Endothelial cell of umbilical vein (primary cell): ENCODE measurements around the gene ZNF496. TPM values are rescaled to one million over a fixed set of nuclear protein-coding genes. Genes with fewer than 3 reads are reported as not detected.

Experiments used
- BruUV-seq: library from RNA; stranded (reverse); fragments of 400-500 nt; replicated peaks from 2 replicates; lab custom pipeline; 2021; lab: Mats Ljungman, UMichigan
- CTCF ChIA-PET: fragments of 300-600, 350-600 bp; sonication (Branson Sonifier 250); formaldehyde crosslinking; loops from one replicate; lab custom pipeline; 2021; ENCODE audit warnings: antibody characterized with exemption, inconsistent platforms; lab: Charles Lee
- POLR2A ChIA-PET: fragments of 300-600, 350-600 bp; sonication (Branson Sonifier 250); formaldehyde crosslinking; loops from one replicate; lab custom pipeline; 2021; ENCODE audit warnings: antibody characterized with exemption, inconsistent platforms; lab: Charles Lee
- DNase-seq: peaks from one replicate; pipeline ENCODE4 v3.0.0-alpha.2; 2011; ENCODE audit warnings: low read depth, low spot score
- FAIRE-seq: peaks from 2 replicates; lab custom pipeline; 2011; peaks lifted over from hg19 to GRCh38; lab: Jason Lieb, UNC
- H2AFZ ChIP-seq: 2 replicates; pipeline ENCODE4 v1.6.0; 2012; ENCODE audit warnings: low read depth, low read length, control low read depth, inconsistent platforms
- H3K27ac ChIP-seq: 2 replicates; pipeline ENCODE4 v1.5.1; 2011; ENCODE audit warnings: low read depth, mild to moderate bottlenecking, control low read depth, low read length, moderate library complexity; ENCODE audit not compliant: insufficient read depth
- H3K27me3 ChIP-seq, 2 experiments: 2 replicates each; pipeline versions ENCODE4 v1.6.0 to v1.6.1; 2011; ENCODE audit warnings: low read length in 2 of 2, mixed read lengths in 1 of 2; ENCODE audit not compliant: control insufficient read depth in 2 of 2, insufficient read depth in 2 of 2
- H3K36me3 ChIP-seq, 2 experiments: 2 replicates in 1 of 2; 3 replicates in 1 of 2; pipeline ENCODE4 v1.5.1; 2011; ENCODE audit warnings: low read length in 2 of 2, mild to moderate bottlenecking in 1 of 2, moderate library complexity in 1 of 2; ENCODE audit not compliant: control insufficient read depth in 2 of 2, insufficient read depth in 2 of 2; ENCODE audit errors: extremely low read depth in 1 of 2
- H3K4me1 ChIP-seq: 3 replicates; pipeline ENCODE4 v1.5.1; 2011; ENCODE audit warnings: mild to moderate bottlenecking, low read length; ENCODE audit not compliant: control insufficient read depth, insufficient read depth; ENCODE audit errors: extremely low read depth
- H3K4me2 ChIP-seq: 2 replicates; pipeline ENCODE4 v1.6.1; 2011; ENCODE audit warnings: low read length, control low read depth, mixed read lengths; ENCODE audit not compliant: insufficient read depth
- H3K4me3 ChIP-seq, 3 experiments: fragments of 200-600 bp in 1 of 3; sonication (generic), shearing (Covaris generic) in 1 of 3; replicated peaks in 1 of 3; 2 replicates each; pipeline ENCODE4 v1.5.1; 2011 to 2016; ENCODE audit warnings: control low read depth in 3 of 3, low read length in 3 of 3, mild to moderate bottlenecking in 2 of 3, inconsistent platforms in 1 of 3, low read depth in 1 of 3, moderate library complexity in 1 of 3; ENCODE audit not compliant: insufficient read depth in 1 of 3
- H3K79me2 ChIP-seq: 2 replicates; pipeline ENCODE4 v1.6.0; 2012; ENCODE audit warnings: low read length, inconsistent platforms; ENCODE audit not compliant: control insufficient read depth, insufficient read depth
- H3K9ac ChIP-seq: replicated peaks from 2 replicates; pipeline ENCODE3; 2011; ENCODE audit warnings: low read length, control low read depth; ENCODE audit not compliant: insufficient read depth; ENCODE audit errors: extremely low read depth
- H3K9me1 ChIP-seq: replicated peaks from 3 replicates; pipeline ENCODE4 v1.6.0; 2011; ENCODE audit warnings: mild to moderate bottlenecking, low read length; ENCODE audit not compliant: control insufficient read depth, insufficient read depth; ENCODE audit errors: extremely low read depth
- H3K9me3 ChIP-seq: replicated peaks from 2 replicates; pipeline ENCODE4 v1.5.1; 2012; ENCODE audit warnings: low read length, inconsistent platforms; ENCODE audit not compliant: control insufficient read depth, insufficient read depth
- H4K20me1 ChIP-seq: replicated peaks from 2 replicates; pipeline ENCODE3; 2011; ENCODE audit warnings: mild to moderate bottlenecking, low read length; ENCODE audit not compliant: control insufficient read depth, insufficient read depth; ENCODE audit errors: extremely low read depth
- FOS ChIP-seq: IDR thresholded peaks from 2 replicates; pipeline ENCODE4 v1.6.1; 2011; ENCODE audit warnings: mild to moderate bottlenecking, low read length, moderate library complexity, borderline replicate concordance; ENCODE audit not compliant: insufficient read depth
- GATA2 ChIP-seq: IDR thresholded peaks from 2 replicates; pipeline ENCODE4 v1.7.0; 2011; ENCODE audit warnings: low read depth, mild to moderate bottlenecking, moderate library complexity, mixed read lengths, low read length; ENCODE audit not compliant: insufficient read length, insufficient read depth
- JUN ChIP-seq: IDR thresholded peaks from 2 replicates; pipeline ENCODE4 v1.6.1; 2011; ENCODE audit warnings: borderline replicate concordance, low read depth; ENCODE audit not compliant: insufficient read length, insufficient read depth
- dilution Hi-C: fragments of 300-500 bp; cut with MboI; formaldehyde crosslinking; loops from one replicate; pipeline ENCODE4 v1.15.0; 2019; ENCODE audit warnings: low sequenced_read_pairs; ENCODE audit not compliant: extremely low pct_ligation_motif_present
- intact Hi-C: fragments of 100-400 bp; cut with micrococcal nuclease; formaldehyde crosslinking; loops from one replicate; pipeline ENCODE4 v1.10.0; 2022
- polyA plus RNA-seq, 4 experiments: library from polyadenylated mRNA; depleted of rRNA in 3 of 4; stranded (reverse) in 3 of 4; unstranded in 1 of 4; fragments of >200 nt; gene quantifications; 2 replicates each; pipeline versions ENCODE4 v1.2.1 to v1.2.3, GENCODE V29; 2011 to 2012; ENCODE audit warnings: missing spikeins in 1 of 4
- total RNA-seq: library from RNA; stranded (reverse); gene quantifications from 2 replicates; pipeline ENCODE4 v1.2.3, GENCODE V29; 2021
- TF ChIP-seq, protein P1 (sequence below), 2 donors: IDR thresholded peaks; 1 replicate in 1 of 2; 2 replicates in 1 of 2; pipeline ENCODE4 v1.5.1; 2011; ENCODE audit warnings: low read length in 2 of 2, mild to moderate bottlenecking in 2 of 2, moderate library complexity in 2 of 2, control low read depth in 1 of 2, inconsistent platforms in 1 of 2, low read depth in 1 of 2; ENCODE audit not compliant: insufficient read depth in 1 of 2; ENCODE audit errors: extremely low read depth in 1 of 2

The ZNF496 gene
- total and polyA plus RNA-seq, 2 donors (not counting 3 experiments of a cell fraction or from before 2014, with no cell fraction given): 22.4 to 46.0 TPM

GRCh38 chr1:247360116-247360898 lies 28.6 kb upstream of the ZNF496 start:
- BruUV-seq: no TSS peak
- Histone ChIP-seq H4K20me1 (no peaks in the 10 kb centered on the region), H3K36me3 (no peaks in the 10 kb centered on the region), H3K9me1 (no peaks in the 10 kb centered on the region), H3K27me3 (peaks cover 0 to 3% of the 10 kb centered on the region in 2 experiments), H3K9ac (no peak overlapping the region), H3K4me1 (no peaks in the 10 kb centered on the region), H3K4me2 (no peak overlapping the region), H3K79me2 (no peaks in the 10 kb centered on the region), H3K27ac (no peak overlapping the region), H3K9me3 (no peaks in the 10 kb centered on the region), H3K4me3 (no peak overlapping the region), H2AFZ (no peak overlapping the region)
- TF ChIP-seq JUN (no peak), GATA2 (no peak), FOS (no peak)
- TF ChIP-seq, protein P1, sequence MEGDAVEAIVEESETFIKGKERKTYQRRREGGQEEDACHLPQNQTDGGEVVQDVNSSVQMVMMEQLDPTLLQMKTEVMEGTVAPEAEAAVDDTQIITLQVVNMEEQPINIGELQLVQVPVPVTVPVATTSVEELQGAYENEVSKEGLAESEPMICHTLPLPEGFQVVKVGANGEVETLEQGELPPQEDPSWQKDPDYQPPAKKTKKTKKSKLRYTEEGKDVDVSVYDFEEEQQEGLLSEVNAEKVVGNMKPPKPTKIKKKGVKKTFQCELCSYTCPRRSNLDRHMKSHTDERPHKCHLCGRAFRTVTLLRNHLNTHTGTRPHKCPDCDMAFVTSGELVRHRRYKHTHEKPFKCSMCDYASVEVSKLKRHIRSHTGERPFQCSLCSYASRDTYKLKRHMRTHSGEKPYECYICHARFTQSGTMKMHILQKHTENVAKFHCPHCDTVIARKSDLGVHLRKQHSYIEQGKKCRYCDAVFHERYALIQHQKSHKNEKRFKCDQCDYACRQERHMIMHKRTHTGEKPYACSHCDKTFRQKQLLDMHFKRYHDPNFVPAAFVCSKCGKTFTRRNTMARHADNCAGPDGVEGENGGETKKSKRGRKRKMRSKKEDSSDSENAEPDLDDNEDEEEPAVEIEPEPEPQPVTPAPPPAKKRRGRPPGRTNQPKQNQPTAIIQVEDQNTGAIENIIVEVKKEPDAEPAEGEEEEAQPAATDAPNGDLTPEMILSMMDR (IDR thresholded peaks at IDR 0.05; ENCODE audit: extremely low read depth in 1 of 2, insufficient read depth in 1 of 2, low read depth in 1 of 2, low read length in 2 of 2): no peak
- dilution Hi-C loops: no loop called here
- CTCF ChIA-PET: no interaction called here
- POLR2A ChIA-PET: no interaction called here
- FAIRE-seq (no peak), DNase-seq (no peak)
- intact Hi-C loops: no loop called here
